ENCODE results near the gene RPAIN.

- TF ChIP-seq, protein P1, sequence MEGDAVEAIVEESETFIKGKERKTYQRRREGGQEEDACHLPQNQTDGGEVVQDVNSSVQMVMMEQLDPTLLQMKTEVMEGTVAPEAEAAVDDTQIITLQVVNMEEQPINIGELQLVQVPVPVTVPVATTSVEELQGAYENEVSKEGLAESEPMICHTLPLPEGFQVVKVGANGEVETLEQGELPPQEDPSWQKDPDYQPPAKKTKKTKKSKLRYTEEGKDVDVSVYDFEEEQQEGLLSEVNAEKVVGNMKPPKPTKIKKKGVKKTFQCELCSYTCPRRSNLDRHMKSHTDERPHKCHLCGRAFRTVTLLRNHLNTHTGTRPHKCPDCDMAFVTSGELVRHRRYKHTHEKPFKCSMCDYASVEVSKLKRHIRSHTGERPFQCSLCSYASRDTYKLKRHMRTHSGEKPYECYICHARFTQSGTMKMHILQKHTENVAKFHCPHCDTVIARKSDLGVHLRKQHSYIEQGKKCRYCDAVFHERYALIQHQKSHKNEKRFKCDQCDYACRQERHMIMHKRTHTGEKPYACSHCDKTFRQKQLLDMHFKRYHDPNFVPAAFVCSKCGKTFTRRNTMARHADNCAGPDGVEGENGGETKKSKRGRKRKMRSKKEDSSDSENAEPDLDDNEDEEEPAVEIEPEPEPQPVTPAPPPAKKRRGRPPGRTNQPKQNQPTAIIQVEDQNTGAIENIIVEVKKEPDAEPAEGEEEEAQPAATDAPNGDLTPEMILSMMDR (IDR thresholded peaks at IDR 0.05), result no peak
- TF ChIP-seq POLR2AphosphoS5 (IDR thresholded peaks at IDR 0.05) (peak; percentile 72 to 97 (median 92)), POLR2A (IDR thresholded peaks at IDR 0.05) (peak in 2 of 4 donors; percentile 59 to 70), EP300 (IDR thresholded peaks at IDR 0.05) (no peak)
Measured at GRCh38 chr17:5419356-5419958, 525 bp upstream of the RPAIN start, which contains the start of gene NUP88.
